Activated CD4-positive, alpha-beta T cell treated with anti-CD3 and anti-CD28 coated beads for 1 hour (primary cell): ENCODE measurements around the gene TGFBR3.

Experiments used
- DNase-seq: peaks from one replicate; pipeline ENCODE4 v3.0.0-alpha.2; 2020

The TGFBR3 gene

DNA sequence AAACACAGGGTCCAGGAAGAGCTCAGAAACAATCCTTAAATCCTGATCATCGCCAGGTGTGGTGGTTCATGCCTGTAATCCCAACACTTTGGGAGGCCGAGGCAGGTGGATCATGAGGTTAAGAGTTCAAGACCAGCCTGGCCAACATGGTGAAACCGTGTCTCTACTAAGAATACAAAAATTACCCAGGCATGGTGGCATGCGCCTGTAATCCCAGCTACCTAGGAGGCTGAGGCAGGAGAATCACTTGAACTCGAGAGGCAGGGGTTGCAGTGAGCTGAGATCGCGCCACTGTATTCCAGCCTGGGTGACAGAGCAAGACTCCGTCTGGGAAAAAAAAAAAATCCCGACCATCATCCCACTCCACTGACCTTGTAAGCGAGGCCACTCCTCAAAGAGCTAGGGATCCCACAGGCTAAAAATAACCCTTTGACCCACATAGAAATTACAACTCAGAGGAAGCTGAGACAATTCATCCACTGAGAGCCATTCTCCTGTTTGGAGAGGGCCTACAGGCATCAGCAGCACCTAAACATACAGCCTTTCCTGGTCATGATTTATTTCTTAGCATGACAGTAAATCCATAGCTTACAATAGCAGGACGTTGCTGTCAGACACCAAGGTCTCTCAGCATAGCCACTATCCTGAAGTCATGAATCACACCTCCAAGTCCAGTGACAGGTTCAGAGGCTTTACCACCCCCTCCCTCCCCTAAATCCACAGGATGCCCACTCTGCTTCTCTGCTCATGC lies 66.7 kb downstream of the TGFBR3 start:
- no peak for DNase-seq

DNA sequence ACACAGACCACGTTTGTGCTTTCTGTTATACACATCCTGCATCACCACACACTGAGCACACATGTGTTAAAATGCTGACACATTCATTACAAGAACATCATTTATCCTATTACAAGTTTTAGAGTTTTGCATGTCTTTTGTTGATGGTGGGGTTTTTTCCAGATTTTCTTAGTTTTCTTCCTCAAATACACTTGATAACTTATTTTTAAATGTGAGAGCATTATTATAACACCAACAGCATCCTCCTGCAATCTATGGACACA lies 67.3 kb downstream of the TGFBR3 start:
- DNase-seq = no peak

DNA sequence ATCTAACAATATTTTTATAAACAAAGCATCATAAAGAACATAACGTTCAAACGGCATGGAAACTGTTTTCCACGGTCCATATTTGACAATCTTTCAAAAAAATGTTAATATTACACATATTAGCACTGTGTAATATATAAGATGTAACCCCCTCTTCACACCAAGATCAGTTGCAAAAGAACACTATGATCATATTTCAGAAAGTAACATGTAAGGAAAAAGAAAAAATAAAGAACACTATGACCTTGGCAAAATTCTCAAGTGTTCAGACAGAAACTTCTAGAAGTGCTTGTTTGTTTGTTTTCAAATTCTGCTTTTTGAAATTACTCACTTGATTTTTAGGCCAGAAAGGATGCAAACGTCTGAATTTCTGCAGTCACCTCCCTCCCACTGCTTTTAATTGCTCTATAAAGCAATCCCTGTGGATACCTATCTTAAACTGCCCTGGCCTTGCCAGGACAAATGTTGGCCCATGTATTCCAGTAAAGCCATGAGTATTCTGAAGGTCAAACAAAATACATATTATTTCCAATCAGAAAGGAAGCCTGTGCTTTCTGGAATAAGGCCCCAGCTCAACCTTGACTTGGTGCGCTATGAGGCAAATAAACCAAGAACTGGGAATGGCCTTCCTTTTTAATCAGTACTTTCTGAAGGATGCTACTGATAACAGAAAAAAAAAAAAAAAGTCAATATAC lies 68.6 kb downstream of the TGFBR3 start:
- DNase-seq = no peak

DNA sequence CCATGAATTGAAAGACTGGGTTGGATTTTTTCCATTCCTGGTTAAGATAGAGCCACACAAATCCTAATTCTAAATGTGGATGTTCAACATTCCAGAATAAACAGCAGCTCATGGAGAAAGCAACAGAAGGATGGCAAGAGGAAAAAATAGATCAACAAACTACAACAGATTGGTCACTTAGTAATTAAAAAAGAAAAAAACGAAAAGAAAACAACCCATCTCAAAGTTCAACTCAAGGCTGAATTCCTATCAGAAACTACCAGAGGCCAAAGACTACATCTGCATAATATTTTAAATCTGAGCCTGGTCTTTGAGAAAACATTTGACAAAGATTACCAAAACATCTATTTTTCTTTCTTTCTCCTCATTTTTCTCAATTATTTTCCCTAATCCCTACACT lies 69.9 kb downstream of the TGFBR3 start:
- DNase-seq = no peak

DNA sequence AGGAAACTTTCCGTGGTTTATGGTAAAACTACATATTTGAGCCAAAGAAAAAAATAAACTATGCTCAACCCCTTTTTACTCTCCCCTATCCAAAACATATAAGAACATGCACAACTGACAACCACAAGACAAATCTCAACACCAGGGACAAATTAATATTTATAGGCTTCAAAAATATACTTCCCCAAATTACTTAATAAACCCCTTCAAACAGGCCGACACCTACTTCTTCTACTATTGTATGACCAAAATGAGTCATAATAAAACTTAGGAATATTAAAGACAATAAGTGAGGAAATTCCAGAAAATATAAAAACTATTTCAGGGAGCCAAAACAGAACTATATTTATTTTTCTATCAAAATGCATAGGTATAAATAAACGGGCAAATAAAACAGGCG lies 71.5 kb downstream of the TGFBR3 start:
- DNase-seq = no peak

DNA sequence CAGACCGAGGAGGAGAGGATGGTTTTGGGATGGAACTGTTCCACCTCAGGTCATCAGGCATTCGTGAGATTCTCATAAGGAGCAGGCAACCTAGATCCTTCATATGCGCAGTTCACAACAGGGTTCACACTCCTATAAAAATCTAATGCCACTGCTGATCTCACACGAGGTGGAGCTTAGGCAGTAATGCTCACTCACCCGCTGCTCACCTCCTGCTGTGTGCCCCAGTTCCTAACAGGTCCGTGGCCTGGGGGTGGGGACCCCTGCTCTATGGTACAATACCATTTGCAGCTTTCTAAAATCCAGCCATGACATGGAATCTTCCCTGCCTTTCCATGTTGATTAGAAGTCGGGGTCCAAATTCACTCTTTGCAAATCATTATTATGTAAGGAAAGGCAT lies 72.1 kb downstream of the TGFBR3 start:
- no peak for DNase-seq

DNA sequence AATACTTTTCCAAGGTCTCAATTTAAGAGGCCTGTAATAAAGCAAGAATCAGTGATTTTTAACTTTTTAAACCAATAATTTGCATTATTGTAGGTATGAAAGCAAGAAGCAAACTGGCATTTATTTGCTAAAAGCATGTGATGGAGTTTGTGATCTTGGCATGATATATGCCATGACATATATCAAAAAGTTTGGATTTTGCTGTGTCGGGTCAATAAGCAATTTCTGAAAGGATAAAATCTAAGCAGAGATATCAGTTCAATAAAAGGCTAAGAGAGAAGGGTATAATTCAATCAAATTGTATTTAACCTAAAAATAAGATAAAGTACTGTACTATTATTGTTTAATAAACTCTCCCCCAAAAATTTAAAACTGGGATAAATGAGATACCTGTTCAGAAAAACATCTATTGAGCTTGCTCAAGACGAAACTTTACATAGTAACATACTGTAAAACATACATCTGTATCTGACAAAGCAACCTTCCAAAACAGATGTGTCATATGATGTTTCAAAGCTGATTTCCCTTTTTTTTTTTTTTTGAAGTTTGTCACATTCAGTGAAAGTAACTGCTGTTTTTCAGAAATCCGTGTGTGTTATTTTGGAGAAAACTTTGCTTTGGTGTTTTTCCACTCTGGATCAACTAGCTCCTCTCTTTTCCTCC lies 74.5 kb downstream of the TGFBR3 start:
- no peak for DNase-seq

DNA sequence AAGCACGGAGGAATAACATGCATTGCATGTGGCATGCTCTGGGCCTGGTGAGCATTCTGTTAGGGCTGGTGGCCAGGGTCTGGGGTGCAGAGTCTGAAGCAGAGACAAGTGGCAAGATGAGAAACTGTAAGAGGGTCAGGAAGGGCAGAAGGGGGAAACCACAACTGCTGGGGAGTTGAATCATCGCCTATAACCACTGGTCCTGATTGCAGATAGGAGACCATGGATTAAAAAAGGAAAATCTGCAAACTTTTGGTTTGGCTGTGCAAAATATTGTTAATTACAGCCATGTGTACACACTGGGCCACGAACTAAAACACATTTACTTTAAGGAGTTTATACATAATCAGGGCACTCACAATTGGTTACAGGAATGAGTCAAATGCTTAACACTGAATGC lies 76.6 kb downstream of the TGFBR3 start:
- no peak for DNase-seq

DNA sequence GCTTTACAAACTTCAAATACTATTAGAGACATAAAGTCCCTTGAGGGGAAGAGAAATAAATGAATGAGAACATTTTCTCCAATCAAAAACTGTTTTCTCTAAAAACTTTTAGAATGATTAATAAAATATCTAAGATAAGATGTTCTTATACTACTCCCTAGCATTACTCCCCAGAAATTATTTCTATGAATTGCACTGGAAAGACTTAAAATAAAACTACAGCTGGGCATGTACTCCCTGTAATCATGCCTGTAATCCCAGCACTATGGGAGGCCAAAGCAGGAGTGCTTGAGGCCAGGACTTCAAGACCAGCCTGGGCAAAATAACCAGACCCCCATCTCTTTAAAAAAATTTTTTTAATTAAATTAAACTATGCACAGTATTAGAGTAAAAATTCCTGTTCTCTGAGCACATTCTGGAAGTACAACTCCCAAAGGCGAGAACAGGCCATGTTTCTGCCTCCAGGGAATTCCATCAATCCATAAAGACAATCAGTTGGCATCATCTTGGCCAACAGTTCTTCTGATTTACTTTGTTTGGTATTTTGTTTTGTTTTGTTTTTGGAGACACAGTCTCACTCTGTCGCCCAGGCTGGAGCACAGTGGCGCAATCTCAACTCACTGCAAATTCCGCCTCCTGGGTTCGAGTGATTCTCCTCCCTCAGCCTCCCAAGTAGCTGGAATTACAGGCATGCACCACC lies 77.9 kb downstream of the TGFBR3 start:
- DNase-seq = no peak

DNA sequence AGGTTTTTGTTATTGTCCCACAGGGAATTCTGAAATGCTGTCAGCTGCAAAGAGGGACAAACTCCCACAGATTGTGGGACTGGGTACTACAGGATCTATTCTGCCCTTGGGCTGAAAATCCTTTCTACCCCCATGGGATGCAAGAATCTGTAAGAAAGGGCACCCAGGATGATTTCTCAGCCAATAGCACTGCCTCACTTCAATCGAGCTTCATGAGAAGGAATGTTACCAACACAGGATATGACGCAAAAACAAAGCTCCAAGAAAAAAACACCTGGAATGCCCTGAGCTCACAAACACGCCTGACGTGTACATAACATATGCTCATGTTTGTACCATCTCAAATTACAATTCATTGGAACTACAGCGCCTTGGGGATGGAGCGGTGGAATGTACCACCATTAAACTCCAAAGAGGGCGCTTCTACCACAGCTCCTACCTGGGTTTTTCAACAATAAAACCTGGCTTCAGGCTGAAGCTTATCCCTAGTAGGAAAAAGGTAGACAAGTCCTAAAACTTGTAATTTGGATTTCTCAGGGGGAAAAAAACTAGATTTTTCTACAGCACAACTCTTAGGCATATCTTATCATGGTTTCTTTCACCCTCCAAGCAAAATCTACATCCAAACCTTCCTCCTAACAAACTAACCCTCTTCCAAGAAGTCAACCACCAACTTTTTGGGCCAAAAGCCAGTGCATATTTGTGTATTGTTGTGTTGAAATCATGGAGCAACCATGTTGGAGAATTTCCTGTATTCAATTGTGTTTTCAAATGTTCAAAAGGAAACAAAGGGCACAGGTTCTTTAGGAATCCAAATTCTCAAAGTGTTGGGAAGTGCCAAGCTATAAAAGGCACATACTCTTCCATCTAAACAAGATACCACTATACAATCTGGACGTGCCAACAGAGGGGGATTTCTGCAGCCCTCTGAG lies 78.9 kb downstream of the TGFBR3 start:
- DNase-seq = no peak

DNA sequence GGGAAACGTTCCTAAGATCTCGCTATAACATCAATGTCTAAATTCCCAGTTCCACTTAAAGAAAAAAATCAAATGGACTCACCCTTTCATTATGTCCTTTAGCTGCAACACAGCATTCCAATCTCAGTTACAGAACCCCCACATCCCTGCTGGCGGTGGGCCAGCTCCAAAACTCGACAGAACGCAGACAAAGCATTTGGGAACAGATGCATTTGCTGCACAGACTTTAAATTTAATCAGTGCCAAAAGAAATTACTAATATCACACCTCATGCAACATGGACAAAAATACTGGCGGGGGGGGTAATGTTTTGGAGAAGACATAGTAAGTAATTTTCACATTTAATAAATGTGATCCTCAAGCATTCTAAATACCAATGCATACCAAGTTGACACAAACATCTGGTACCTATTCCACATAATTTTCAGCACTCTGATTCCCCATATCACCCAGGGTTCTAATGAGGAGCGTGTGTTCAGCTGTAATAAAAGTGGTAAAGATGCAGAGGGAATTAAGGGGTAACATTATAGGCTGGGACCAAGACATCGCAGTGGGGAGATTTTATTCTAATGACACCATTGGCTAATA lies 79.7 kb downstream of the TGFBR3 start:
- DNase-seq = no peak

DNA sequence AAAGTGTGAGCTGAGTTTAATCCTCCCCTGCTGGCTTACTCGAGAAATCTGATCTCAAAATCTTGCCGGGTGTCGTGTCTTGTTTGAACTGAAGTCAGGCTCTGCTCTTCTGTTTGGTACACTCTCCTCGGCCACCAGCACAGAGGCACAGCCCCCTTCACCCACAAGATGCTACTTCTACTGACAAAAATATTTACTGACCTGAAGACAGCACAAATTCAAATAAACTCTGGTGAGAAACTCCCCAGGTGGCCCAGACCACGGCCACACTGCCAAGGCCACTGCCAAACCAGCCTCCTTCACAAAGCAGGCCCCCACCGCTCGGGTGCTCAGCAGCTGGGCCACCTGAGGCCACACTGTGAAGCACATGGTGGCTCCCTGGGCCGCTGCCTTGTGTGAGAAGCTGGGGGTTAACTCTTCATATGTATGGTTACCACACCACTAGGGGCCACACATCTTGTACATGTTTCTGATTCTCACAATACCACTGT lies 80.6 kb downstream of the TGFBR3 start:
- DNase-seq = no peak

DNA sequence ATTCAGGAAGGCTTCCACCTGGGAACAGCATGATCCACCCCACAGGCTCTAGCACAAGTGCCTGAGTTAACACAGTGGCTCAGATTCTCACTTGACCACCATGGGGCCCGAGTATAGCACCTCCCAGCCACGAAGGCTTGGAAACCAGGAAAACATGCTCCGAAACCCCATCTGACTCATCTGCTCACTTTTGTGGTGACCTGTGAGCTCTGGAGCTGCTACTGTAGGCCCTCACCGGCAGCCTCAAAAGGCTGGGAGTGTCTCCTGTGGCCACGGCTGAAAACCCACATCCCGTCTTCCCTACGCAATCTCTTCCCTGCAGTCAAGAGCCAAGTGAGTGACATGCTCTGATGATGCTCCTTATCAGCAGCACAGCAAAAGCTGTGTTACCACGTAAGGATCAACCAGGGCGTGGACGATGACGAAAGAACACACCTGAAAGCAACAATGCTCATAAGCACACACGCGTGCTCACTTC lies 81.4 kb downstream of the TGFBR3 start:
- DNase-seq = peak; percentile 57

DNA sequence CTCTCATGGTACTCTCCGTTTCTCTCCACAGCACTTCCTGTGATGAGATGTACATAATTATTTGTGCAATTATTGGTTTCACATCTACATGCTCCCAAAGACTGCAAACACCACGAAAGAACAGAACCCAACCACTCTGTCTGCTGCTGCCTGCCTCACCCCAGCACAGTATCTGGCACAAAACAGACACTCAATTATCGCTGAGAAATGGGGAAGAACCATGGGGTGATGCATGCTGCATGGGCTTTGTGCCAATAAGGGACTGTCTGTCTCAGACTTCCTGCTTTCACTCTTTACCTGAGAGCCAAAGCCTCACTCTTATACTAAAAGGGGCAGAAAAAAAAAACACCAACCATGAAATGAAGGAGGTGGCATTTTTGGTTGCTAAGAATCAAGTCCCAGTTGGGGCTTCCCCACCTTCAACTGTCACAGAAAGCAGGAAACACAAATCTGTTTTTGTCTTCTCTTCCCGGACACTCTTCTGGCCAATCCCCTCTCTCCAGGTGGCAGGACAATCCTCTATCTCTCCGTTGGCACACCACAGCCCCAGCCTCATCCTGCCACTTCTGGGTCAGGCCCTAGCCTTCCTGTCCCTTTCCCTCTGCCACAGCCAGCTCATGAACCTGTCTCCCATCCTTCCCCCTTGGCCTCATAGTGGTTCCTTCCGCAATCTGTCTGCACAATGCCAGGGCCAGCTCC lies 82.0 kb downstream of the TGFBR3 start:
- DNase-seq = peak; percentile 53

DNA sequence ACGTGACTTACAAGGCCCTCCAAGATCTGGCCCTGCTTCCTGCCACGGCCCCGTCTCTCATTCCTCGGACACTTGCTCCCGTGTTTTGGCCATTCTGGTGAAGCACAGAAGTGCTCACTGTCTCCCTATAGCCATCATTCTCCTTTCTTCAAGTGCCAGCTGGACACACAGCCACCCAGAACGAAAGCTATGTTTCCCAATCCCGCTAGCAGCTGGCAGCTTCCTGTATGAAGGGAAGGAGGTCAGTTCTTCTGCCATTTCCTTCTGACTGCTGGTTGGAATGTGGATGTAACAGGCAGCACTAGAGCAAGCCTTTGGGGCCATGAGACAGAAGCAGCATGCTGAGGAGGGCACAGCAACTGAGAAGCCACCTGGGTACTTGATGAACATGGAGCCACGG lies 82.8 kb downstream of the TGFBR3 start:
- no peak for DNase-seq

DNA sequence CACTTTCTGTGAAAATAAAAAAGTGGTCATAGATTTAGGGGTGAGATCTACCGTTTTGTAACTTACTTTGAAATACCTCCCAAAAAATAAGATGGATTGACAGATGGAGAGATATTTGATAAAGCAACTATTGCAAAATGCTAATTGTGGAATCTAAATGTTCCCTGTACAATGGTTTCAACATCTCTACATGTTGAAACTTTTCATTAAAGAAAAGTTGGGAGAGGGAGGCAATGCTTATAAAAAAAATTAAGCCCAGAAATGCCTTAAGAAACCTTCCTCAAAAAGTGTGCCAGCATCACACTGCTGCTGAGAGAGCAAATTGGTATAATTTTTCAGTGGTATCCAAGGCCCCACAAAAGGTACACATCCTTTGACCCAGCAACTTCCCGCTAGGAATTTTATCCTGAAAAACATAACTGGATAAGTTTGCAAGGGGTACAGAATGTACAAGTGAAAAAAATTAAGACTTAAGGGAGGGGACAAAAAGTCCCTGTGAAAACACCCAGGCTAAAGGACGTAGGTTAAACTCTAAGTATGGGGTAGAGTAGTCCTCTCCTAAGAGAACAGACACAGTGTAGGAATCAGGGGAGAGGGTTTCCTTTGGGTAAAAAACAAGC lies 84.3 kb downstream of the TGFBR3 start:
- no peak for DNase-seq

DNA sequence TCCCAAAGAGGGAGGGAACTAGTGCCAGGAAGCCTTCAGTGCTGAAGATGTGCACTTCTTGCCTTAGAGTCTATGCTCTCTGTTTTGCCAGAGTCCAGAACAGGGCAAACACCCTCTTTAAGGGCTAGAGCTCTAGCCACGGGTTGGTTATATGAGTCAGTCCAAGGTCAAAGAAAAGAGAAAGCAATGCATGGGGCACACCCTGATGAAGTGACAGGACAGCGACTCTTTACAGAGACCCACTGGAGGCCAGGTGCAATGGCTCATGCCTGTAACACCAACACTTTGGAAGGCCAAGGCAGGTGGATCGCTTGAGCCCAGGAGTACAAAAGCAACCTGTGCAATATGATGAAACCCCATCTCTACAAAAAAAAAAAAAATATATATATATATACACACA lies 86.1 kb downstream of the TGFBR3 start:
- no peak for DNase-seq

DNA sequence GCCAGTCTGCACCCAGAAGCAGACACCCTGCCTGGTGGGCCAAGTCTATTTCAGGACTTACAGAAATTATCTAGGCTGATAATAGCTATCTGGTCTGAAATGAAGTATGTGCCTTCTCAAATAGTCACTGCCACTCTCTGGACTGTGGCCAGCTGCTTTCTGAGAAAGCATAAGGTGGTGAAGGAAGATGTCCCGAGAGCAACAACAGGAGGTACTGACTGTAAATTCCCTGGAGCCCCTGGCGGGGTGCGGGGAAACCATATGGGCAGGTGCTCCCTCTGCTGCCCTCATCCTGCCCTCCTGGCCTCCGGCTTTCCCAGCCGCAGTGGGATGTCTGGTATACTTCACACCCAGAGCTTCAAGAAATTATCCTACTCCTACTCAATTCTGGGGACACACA lies 86.8 kb downstream of the TGFBR3 start:
- DNase-seq = no peak

DNA sequence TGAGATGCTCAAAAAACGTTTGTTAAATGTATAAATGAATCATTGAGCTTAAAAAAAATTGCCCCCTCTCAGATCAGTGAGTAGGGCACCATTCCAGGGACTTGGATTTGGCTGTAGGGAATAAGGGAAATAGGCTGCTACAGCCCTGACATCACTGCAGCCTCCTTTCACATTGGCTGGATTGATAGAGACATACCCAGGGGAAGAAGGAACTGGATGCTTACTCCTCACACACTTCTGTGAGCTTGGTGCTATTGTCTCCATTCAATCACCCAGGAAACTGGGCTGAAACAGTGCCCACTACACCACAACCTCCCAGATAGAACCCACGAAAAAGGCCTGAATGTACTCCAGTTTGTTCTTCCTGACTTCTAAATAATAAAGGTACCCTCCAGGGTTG lies 87.2 kb downstream of the TGFBR3 start:
- no peak for DNase-seq

DNA sequence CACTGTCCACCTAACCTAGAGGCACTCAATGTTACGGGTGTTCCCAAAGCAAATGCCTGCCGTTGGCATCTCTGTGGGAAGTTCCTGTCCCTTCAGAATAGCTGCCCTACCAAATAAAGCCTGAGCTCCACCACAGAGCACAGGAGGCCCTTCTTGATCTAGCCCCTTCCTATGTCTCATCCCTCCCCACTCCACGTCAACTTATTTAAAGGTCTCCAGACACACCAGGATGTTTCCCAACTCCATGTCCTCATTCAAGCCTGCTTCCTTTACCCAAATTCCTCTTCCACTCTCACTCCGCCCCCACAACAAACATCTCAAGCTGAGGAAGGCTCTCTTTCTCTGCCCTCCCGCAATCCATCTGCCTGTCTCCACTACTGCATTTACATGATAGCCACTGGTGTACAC lies 87.7 kb downstream of the TGFBR3 start:
- no peak for DNase-seq

DNA sequence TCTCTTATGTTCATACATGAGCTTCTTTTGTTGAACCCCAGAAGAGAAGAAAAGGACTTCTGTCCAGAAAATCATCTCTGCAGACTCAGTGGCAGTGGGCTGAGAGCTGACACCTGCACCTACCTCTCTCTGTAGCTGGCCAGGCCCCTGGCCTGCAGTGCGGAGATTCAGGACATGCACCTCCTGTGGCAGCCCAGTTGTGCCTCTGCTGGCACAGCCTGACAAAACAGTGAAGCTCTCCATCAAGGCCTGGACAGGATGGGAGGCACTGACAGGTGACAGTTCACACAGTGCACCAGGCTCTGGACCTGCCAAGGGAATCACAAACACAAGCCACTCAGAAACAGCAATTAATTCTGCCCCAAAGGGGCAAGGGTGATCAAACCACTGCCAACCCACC lies 88.8 kb downstream of the TGFBR3 start:
- no peak for DNase-seq
